Left ventricle myocardium superior (tissue), 1 donor: ENCODE results near the gene SLC25A13. TPM values are rescaled to one million over a fixed set of nuclear protein-coding genes. Genes with fewer than 3 reads are reported as not detected.
"Not testable (repeated sequence)": the region's sequence is repeated elsewhere in the genome, so short reads cannot be mapped to it uniquely, and the experiment has no call there.

Experiments
- ATAC-seq: fragments of 200-7000 bp; cut with Tn5 transposase; one replicate; pipeline ENCODE4 v1.9.1; 2020; ENCODE audit warnings: mild to moderate bottlenecking, moderate library complexity
- DNase-seq: peaks from one replicate; pipeline ENCODE4 v3.0.0-alpha.2; 2020
- intact Hi-C: fragments of 100-400 bp; cut with micrococcal nuclease; formaldehyde crosslinking; loops from one replicate; pipeline ENCODE4 v1.11.0; 2022
- long read RNA-seq: library from polyadenylated mRNA; unstranded; transcript quantifications from one replicate; pipeline ENCODE4 v2.0.0, GENCODE V29; 2021
- total RNA-seq: library from RNA; stranded (reverse); fragmentation: NEBNext Ultra II Directional; extraction: Animal tissue kit (Norgen Biotek cat#: 25700); gene quantifications from one replicate; pipeline ENCODE4 v1.2.1, GENCODE V29; 2021
- donor health status: DM: no; HTN: yes; CAD: no; lungs with severe emphysema.

SLC25A13 gene
- 13.7 TPM for total RNA-seq
- long read RNA-seq, transcript SLC25A13-201 (18 exons, 3,136 nt) = major isoform, 5 of 11 reads
- long read RNA-seq, partial matches to known transcripts = 3 of 11 reads
- long read RNA-seq, other reads (novel, unspliced or antisense) = 3 of 11 reads

GRCh38 chr7:96321658-96322372 lies at the start of gene SLC25A13:
Gene SLC25A13, minus strand, starts transcription at chr7:96322098. Its CDS starts 142 bp downstream, at chr7:96321956.
- ATAC-seq = peak; percentile 99
- DNase-seq = peak; percentile 97
- intact Hi-C loops = no loop called here

GRCh38 chr7:96365916-96366315 lies 44.0 kb upstream of the SLC25A13 start:
- intact Hi-C loops, ATAC-seq, DNase-seq: not testable (repeated sequence)

GRCh38 chr7:96361116-96361857 lies 39.4 kb upstream of the SLC25A13 start:
- intact Hi-C loops = no loop called here
- ATAC-seq = no peak
- no peak for DNase-seq

GRCh38 chr7:96359876-96360275 lies 38.0 kb upstream of the SLC25A13 start:
- ATAC-seq = no peak
- no peak for DNase-seq
- intact Hi-C loops = no loop called here

- DNase-seq, ATAC-seq, intact Hi-C loops: not testable (repeated sequence)
Measured at GRCh38 chr7:96358236-96358971, 36.5 kb upstream of the SLC25A13 start.

- DNase-seq (no peak), ATAC-seq (no peak)
- intact Hi-C loops = no loop called here
Measured at GRCh38 chr7:96355990-96356506, 34.1 kb upstream of the SLC25A13 start.

DNA sequence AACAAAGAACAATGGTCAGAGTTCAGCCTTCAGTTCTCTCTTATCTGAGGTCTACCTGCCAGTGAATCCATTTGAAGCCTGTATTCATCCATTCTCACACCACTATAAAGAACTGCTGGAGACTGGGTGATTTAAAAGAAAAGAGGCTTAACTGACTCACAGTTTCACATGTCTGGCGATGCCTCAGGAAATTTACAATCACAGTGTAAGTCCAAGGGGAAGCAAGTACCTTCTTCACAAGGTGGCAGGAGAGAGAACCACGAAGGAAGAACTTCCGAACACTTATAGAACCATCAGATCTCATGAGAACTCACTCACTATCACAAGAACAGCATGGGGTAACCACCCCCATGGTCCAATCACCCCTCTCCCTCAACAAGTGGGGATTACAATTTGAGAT lies 33.0 kb upstream of the SLC25A13 start:
- DNase-seq (no peak), ATAC-seq (no peak)

GRCh38 chr7:96349572-96349971 lies 27.7 kb upstream of the SLC25A13 start:
- DNase-seq = no peak
- intact Hi-C loops = no loop called here
- peak; percentile 95 for ATAC-seq

More for the DNA sequence above, 33.0 kb upstream of the SLC25A13 start:
- intact Hi-C loops = no loop called here

DNA sequence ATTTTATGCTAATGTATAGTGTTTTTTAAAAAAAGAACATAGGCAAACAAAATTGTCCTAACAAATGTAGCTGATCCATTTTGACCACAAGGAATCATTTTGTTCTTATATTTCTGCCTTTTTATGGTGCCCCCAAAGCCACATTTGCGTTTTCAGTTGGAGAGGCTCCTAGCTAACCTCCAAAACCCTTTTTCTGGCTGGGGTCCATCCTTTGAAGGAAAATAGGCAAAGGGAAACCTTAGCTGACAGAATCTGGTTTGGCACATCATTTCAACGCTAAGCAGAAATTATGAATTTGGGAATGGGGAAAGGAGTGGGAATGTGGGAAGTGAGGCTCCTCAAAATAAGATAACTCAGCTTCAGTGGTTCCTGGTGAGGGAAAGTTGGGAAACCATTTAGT lies 25.6 kb upstream of the SLC25A13 start:
- ATAC-seq (no peak), DNase-seq (no peak)
- intact Hi-C loops = no loop called here

- intact Hi-C loops = no loop called here
- no peak for DNase-seq
- no peak for ATAC-seq
Measured at GRCh38 chr7:96346293-96346953, 24.5 kb upstream of the SLC25A13 start.

DNA sequence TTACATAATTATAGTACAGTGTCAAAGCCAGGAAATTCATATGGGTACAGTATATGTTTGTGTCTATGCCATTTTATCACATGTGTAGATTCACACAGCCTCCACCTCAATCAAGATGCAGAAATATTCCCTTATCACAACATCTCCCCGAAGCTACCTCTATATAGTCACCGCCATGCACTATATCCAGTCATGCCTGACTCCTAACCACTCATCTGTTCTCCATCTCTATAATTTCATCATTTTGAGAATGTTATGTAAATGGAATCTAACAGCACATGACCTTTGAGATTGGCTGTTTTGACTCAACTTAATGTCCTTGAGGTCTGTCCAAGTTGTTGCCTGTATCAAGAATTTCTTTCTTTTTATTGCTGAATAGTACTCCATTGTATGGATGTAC lies 22.3 kb upstream of the SLC25A13 start:
- ATAC-seq (no peak), DNase-seq (no peak)
- intact Hi-C loops = no loop called here

DNA sequence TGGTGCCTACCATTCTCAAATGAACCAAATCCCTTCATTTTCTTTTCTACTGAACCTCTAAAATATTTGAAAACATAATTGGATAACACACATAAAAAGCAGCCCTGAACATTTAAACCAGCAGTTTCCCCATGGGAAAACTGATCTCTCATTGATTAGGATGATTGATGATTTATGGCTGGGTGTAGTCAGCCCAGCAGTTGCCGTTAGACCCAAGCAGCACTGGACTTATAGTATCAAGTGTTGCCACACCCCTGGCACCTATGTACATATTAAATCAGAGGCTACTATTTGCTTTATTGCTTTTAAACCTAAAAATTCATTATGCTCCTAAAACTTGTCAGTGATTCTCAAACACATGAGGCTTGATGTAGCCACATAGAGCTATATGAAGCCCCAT lies 20.2 kb upstream of the SLC25A13 start:
- ATAC-seq = no peak
- intact Hi-C loops = no loop called here
- no peak for DNase-seq

- ATAC-seq = peak; percentile 38
- intact Hi-C loops = no loop called here
- DNase-seq = no peak
Measured at GRCh38 chr7:96337519-96337918, 15.6 kb upstream of the SLC25A13 start.

DNA sequence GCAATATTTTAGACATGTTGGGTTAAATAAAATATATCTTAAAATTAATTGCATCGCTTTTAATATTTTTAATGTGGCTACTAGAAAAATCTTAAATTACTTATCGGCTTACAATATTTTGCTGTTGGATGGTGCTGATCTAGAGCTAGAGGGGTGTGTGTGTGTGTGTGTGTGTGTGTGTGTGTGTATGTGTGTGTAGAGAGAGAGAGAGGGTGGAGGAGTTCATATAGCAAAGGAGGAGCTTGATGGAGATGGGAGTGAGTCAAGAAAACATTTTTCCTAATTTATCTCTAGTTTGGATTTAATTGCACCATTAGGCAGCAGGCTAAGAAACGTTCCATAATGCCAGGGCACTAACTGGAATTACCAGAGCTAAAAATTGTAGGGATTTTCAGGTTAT lies 10.4 kb upstream of the SLC25A13 start:
- no peak for DNase-seq
- ATAC-seq = no peak
- intact Hi-C loops = no loop called here

DNA sequence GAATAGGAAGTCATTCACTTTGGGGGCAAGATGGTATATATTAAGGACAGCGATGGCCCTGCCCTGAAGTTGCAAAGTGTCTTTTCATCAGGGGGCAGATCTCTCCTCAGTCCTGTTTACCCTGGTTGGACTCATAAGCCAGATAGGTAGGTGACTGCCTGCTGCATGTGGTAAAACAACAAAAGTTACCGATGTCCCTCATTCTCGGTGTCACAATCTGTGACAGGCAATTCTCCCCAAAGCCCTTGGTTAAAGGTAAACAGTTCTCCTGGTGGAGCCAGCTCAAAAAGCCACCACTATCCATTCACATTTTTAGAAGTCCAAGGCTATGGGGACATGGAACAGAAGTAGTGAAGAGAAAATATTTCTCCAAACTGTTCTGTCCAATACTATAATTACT lies 9.9 kb upstream of the SLC25A13 start:
- intact Hi-C loops = no loop called here
- no peak for ATAC-seq
- no peak for DNase-seq

DNA sequence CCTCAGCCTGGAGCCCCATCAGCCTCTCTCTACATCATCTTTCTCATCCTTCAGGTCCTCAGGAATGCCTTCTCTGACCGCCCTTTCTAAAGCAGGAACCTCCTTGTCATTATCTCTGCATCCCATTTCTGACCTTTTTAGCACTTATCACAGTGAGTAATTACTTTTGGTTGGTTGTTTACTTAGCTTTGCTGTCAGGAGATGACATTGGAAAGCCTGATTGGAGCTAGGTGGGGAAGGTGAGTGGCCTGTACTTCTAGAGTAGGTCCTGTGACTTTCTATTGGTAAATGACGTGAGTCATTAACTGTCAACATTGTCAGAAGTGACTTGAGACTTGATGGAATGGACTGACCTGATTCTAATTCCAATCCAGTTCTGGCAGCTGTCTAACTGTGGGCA lies 9.3 kb upstream of the SLC25A13 start:
- ATAC-seq (no peak), DNase-seq (no peak)
- intact Hi-C loops = no loop called here

DNA sequence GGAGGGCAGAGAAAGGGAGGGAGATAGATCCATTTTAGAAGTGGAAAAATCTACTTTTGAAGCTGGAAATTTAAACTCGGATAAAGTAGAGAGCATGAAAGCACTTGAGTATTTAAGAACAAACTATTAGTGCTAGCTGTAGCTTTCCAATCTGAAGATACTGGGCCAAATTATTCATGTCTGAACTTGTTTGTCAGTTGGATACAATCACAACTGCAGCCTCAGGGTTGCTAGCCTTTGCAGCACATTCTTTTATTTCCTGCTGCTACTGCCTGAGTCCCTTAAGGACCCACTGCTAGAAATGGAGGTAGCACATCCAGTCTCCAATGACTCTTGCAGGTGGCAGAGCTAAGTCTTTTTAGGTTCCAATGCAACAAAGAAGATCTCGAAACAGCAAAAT lies 8.3 kb upstream of the SLC25A13 start:
- intact Hi-C loops = no loop called here
- ATAC-seq = no peak
- no peak for DNase-seq

DNA sequence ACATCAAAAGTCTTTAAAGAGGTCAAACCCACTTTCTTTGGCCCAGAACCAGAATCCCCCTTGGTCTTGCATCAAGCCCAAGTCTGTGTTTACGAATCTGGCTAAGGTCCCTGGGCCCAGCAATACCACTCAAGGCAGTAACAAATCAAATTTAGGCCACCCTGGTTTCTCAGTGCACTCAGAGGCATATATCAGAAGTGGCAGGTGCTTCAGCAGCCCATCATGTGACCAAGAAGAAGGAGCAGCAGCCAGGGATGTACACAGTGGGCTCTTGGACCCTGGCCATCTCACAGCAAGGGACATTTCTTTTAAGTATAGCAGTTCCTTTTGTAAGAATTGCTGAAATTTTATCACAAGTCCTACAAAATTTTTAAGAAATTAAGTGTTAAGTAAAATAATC lies 7.3 kb upstream of the SLC25A13 start:
- intact Hi-C loops = no loop called here
- no peak for ATAC-seq

DNA sequence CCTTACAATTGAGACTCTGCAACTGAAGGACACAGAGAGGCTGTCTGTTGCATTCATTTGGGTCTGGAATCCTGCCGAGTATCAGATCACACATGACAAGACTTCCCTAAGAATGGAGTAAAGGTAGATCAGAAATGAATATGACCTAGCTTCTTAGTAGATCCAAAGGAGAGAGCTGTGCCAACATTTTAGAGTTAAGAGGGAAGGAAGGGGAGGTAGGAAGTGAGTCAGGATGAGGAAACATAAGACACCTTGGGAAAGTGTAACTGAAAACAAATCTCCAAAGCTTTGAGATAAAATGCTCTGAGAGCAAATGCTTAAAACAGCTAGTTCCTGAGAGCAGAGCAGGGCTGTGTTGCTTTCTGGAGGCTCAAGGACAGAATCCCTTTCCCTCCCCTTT lies 6.1 kb upstream of the SLC25A13 start:
- intact Hi-C loops = no loop called here
- DNase-seq (no peak), ATAC-seq (no peak)

More for the DNA sequence above, 7.3 kb upstream of the SLC25A13 start:
- no peak for DNase-seq
